HepG2 (cell line): ENCODE data around the gene TOMM20. TPM values are rescaled to one million over a fixed set of nuclear protein-coding genes. Genes with fewer than 3 reads are reported as not detected.

ENCODE experiments used
- ATF7-NPFF ChIP-seq: sonication (generic); formaldehyde crosslinking; IDR thresholded peaks from 2 replicates; pipeline ENCODE4 v1.8.1; 2023; ENCODE audit warnings: mild to moderate bottlenecking, low read depth, missing genetic modification reagents, moderate library complexity
- DNMT3B ChIP-seq: conservative IDR thresholded peaks from 2 replicates; pipeline ENCODE4 v1.6.1; 2016; ENCODE audit warnings: missing biosample characterization, control low read depth
- FLYWCH1 ChIP-seq: sonication (generic); formaldehyde crosslinking; IDR thresholded peaks from 2 replicates; pipeline ENCODE4 v1.8.1; 2023; ENCODE audit warnings: mild to moderate bottlenecking, missing genetic modification reagents
- FOXJ3 ChIP-seq: sonication (generic); formaldehyde crosslinking; IDR thresholded peaks from 2 replicates; pipeline ENCODE4 v1.4.0; 2020; ENCODE audit warnings: missing genetic modification reagents, mild to moderate bottlenecking, borderline replicate concordance
- HIVEP1 ChIP-seq: sonication (generic); formaldehyde crosslinking; IDR thresholded peaks from 2 replicates; pipeline ENCODE4 v1.4.0; 2020; ENCODE audit warnings: mild to moderate bottlenecking, missing genetic modification reagents
- ISL2 ChIP-seq: sonication (generic); formaldehyde crosslinking; IDR thresholded peaks from 2 replicates; pipeline ENCODE4 v1.5.0; 2020; ENCODE audit warnings: missing genetic modification reagents
- MAZ ChIP-seq, 2 experiments: sonication (generic) in 1 of 2; formaldehyde crosslinking in 1 of 2; IDR thresholded peaks; 2 replicates each; pipeline versions ENCODE4 v1.5.0 to v1.6.1; 2012 to 2020; ENCODE audit warnings: low read depth in 2 of 2, mild to moderate bottlenecking in 2 of 2, borderline replicate concordance in 1 of 2, improper control_type of control experiment in 1 of 2, low read length in 1 of 2, missing genetic modification reagents in 1 of 2, moderate library complexity in 1 of 2
- SP140L ChIP-seq: sonication (generic); formaldehyde crosslinking; IDR thresholded peaks from 2 replicates; pipeline ENCODE4 v1.4.0; 2020; ENCODE audit warnings: missing genetic modification reagents, borderline replicate concordance
- SRSF4 ChIP-seq: fragments of 200-400 bp; formaldehyde crosslinking; IDR thresholded peaks from one replicate; pipeline ENCODE4 v1.6.1; 2018; ENCODE audit warnings: mild to moderate bottlenecking, low read depth, low read length, moderate library complexity; ENCODE audit not compliant: poor library complexity, severe bottlenecking
- TEAD3 ChIP-seq: optimal IDR thresholded peaks from 2 replicates; pipeline ENCODE3; 2016; ENCODE audit warnings: borderline replicate concordance
- U2AF2 ChIP-seq: fragments of 200-400 bp; formaldehyde crosslinking; IDR thresholded peaks from 2 replicates; pipeline ENCODE4 v1.6.1; 2017; ENCODE audit warnings: low read depth, mild to moderate bottlenecking, low read length
- WIZ ChIP-seq: sonication (generic); formaldehyde crosslinking; IDR thresholded peaks from 2 replicates; pipeline ENCODE4 v1.5.1; 2020; ENCODE audit warnings: mild to moderate bottlenecking, missing genetic modification reagents
- ZBTB38 ChIP-seq: sonication (generic); formaldehyde crosslinking; IDR thresholded peaks from 2 replicates; pipeline ENCODE4 v1.5.1; 2020; ENCODE audit warnings: mild to moderate bottlenecking, missing genetic modification reagents
- ZBTB7A ChIP-seq: sonication (generic); formaldehyde crosslinking; IDR thresholded peaks from 2 replicates; pipeline ENCODE4 v1.8.0; 2022; ENCODE audit warnings: mild to moderate bottlenecking, missing genetic modification reagents
- ZNF224 ChIP-seq: sonication (generic); formaldehyde crosslinking; IDR thresholded peaks from 2 replicates; pipeline ENCODE4 v1.5.0; 2020; ENCODE audit warnings: mild to moderate bottlenecking, missing genetic modification reagents
- ZNF260 ChIP-seq: sonication (generic); formaldehyde crosslinking; IDR thresholded peaks from 2 replicates; pipeline ENCODE4 v1.4.0; 2020; ENCODE audit warnings: missing genetic modification reagents, low read depth, mild to moderate bottlenecking, borderline replicate concordance
- ZNF629 ChIP-seq: sonication (generic); formaldehyde crosslinking; conservative IDR thresholded peaks from 2 replicates; pipeline ENCODE4 v1.5.0; 2020; ENCODE audit warnings: missing genetic modification reagents
- ZSCAN29 ChIP-seq: sonication (generic); formaldehyde crosslinking; conservative IDR thresholded peaks from 2 replicates; pipeline ENCODE4 v1.4.0; 2020; ENCODE audit warnings: mild to moderate bottlenecking, missing genetic modification reagents
- polyA plus RNA-seq, 8 experiments: library from polyadenylated mRNA; depleted of rRNA in 3 of 8; stranded (reverse) in 7 of 8; unstranded in 1 of 8; fragments of >200 nt; fragmentation: Illumina TruSeq in 4 of 8; extraction: Trizol in 4 of 8; gene quantifications; 2 replicates each; pipeline versions ENCODE4 v1.2.1 to v1.2.3, GENCODE V29; 2011 to 2016; ENCODE audit warnings: low read depth in 4 of 8, missing spikeins in 1 of 8, mixed read lengths in 1 of 8; ENCODE audit not compliant: insufficient read depth in 1 of 8
- total RNA-seq, 5 experiments: library from RNA; depleted of rRNA; stranded (reverse); fragments of >200 nt; fragmentation: Illumina TruSeq; extraction: Trizol; gene quantifications; 2 replicates each; pipeline ENCODE4 v1.2.3, GENCODE V29; 2016; ENCODE audit warnings: low read depth in 1 of 5
- TF ChIP-seq, protein P1 (sequence below): sonication (generic); formaldehyde crosslinking; IDR thresholded peaks from 2 replicates; pipeline ENCODE4 v1.5.0; 2020; ENCODE audit warnings: mild to moderate bottlenecking, missing genetic modification reagents
- TF ChIP-seq, protein P2 (sequence below): sonication (generic); formaldehyde crosslinking; conservative IDR thresholded peaks from 2 replicates; pipeline ENCODE4 v1.4.0; 2020; ENCODE audit warnings: missing genetic modification reagents
- TF ChIP-seq, protein P3 (sequence below): sonication (generic); formaldehyde crosslinking; IDR thresholded peaks from 2 replicates; pipeline ENCODE4 v1.4.0; 2020; ENCODE audit warnings: missing genetic modification reagents
- TF ChIP-seq, protein P4 (sequence below): sonication (generic); IDR thresholded peaks from 2 replicates; pipeline ENCODE4 v1.6.1; 2016; ENCODE audit warnings: low read depth, borderline replicate concordance

Gene TOMM20
- total and polyA plus RNA-seq, 2 of the 13 experiments (the other 11 are each of a cell fraction or from before 2014, with no cell fraction given) = 153 to 376 TPM

DNA sequence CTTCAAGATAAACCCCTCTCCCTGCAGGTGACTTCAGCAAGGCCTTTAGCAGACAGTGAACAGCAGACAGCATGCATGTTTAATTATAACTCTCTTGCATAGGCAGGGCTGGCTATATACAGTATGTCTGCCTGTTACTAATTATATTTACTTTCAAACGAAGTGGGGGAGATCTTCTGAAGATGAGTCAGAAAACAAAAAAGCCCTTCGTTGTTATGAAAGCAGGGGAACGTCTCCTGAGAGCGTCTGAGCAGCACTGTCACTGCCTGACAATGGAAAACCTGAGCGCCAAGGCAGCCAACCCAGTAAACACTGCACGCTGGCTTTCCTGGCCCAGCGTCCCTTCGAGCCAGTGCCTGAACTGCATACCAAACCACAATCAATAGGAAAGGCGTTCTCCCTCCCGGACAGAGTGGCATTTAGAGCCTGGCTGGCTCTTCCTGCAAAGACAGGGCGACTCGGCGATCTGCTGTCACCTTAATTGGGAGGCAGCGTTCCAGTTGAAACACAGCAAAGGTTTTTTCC lies 54.1 kb downstream of the TOMM20 start (continued):
- TF ChIP-seq DNMT3B (no peak), ZSCAN29 (CRISPR knock-in tag) (no peak), HIVEP1 (CRISPR knock-in tag) (no peak), ZNF224 (CRISPR knock-in tag) (no peak; the same call in 1 of the 2 replicates), ZNF629 (no peak), U2AF2 (no peak), ZBTB38 (CRISPR knock-in tag) (no peak), SRSF4 (no peak), MAZ (IDR thresholded peaks at IDR 0.05; ENCODE audit: borderline replicate concordance, low read depth, low read length) (no peak), MAZ (CRISPR knock-in tag; IDR thresholded peaks at IDR 0.05; ENCODE audit: low read depth) (no peak), ZNF260 (CRISPR knock-in tag) (no peak), TEAD3 (peak; percentile 80), SP140L (no peak), WIZ (CRISPR knock-in tag) (0 out of 2 replicates have a peak, but pooled peaks have one; percentile 30), ISL2 (CRISPR knock-in tag) (no peak), ATF7-NPFF (no peak; the same call in 1 of the 2 replicates), ZBTB7A (no peak), FLYWCH1 (no peak), FOXJ3 (no peak)
- TF ChIP-seq, protein P1, sequence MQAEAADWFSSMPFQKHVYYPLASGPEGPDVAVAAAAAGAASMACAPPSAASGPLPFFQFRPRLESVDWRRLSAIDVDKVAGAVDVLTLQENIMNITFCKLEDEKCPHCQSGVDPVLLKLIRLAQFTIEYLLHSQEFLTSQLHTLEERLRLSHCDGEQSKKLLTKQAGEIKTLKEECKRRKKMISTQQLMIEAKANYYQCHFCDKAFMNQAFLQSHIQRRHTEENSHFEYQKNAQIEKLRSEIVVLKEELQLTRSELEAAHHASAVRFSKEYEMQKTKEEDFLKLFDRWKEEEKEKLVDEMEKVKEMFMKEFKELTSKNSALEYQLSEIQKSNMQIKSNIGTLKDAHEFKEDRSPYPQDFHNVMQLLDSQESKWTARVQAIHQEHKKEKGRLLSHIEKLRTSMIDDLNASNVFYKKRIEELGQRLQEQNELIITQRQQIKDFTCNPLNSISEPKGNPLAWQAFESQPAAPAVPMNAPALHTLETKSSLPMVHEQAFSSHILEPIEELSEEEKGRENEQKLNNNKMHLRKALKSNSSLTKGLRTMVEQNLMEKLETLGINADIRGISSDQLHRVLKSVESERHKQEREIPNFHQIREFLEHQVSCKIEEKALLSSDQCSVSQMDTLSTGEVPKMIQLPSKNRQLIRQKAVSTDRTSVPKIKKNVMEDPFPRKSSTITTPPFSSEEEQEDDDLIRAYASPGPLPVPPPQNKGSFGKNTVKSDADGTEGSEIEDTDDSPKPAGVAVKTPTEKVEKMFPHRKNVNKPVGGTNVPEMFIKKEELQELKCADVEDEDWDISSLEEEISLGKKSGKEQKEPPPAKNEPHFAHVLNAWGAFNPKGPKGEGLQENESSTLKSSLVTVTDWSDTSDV (CRISPR knock-in tag) = no peak
- TF ChIP-seq, protein P2, sequence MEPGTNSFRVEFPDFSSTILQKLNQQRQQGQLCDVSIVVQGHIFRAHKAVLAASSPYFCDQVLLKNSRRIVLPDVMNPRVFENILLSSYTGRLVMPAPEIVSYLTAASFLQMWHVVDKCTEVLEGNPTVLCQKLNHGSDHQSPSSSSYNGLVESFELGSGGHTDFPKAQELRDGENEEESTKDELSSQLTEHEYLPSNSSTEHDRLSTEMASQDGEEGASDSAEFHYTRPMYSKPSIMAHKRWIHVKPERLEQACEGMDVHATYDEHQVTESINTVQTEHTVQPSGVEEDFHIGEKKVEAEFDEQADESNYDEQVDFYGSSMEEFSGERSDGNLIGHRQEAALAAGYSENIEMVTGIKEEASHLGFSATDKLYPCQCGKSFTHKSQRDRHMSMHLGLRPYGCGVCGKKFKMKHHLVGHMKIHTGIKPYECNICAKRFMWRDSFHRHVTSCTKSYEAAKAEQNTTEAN (CRISPR knock-in tag) = no peak
- TF ChIP-seq, protein P3, sequence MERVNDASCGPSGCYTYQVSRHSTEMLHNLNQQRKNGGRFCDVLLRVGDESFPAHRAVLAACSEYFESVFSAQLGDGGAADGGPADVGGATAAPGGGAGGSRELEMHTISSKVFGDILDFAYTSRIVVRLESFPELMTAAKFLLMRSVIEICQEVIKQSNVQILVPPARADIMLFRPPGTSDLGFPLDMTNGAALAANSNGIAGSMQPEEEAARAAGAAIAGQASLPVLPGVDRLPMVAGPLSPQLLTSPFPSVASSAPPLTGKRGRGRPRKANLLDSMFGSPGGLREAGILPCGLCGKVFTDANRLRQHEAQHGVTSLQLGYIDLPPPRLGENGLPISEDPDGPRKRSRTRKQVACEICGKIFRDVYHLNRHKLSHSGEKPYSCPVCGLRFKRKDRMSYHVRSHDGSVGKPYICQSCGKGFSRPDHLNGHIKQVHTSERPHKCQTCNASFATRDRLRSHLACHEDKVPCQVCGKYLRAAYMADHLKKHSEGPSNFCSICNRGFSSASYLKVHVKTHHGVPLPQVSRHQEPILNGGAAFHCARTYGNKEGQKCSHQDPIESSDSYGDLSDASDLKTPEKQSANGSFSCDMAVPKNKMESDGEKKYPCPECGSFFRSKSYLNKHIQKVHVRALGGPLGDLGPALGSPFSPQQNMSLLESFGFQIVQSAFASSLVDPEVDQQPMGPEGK (CRISPR knock-in tag) = no peak; the same call in 1 of the 2 replicates
- TF ChIP-seq, protein P4, sequence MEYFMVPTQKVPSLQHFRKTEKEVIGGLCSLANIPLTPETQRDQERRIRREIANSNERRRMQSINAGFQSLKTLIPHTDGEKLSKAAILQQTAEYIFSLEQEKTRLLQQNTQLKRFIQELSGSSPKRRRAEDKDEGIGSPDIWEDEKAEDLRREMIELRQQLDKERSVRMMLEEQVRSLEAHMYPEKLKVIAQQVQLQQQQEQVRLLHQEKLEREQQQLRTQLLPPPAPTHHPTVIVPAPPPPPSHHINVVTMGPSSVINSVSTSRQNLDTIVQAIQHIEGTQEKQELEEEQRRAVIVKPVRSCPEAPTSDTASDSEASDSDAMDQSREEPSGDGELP = no peak
